Retina (tissue), 1 donor: ENCODE results near the gene PLA2G7.

ENCODE experiments used
- DNase-seq: peaks from one replicate; pipeline ENCODE4 v3.0.0-alpha.2; 2016

The PLA2G7 gene

GRCh38 chr6:46688117-46688965 lies 46.8 kb downstream of the PLA2G7 start:
- no peak for DNase-seq

GRCh38 chr6:46687619-46688097 lies 47.5 kb downstream of the PLA2G7 start, which contains the start of gene TDRD6:
Gene TDRD6 (plus strand): TSS chr6:46687885. CDS start chr6:46688129, 244 bp downstream.
- no peak for DNase-seq

- no peak for DNase-seq
Observed at GRCh38 chr6:46684771-46685170, 50.4 kb downstream of the PLA2G7 start.

GRCh38 chr6:46677314-46677654 lies 57.9 kb downstream of the PLA2G7 start:
- DNase-seq, result peak; percentile 9

GRCh38 chr6:46676604-46677313 lies 58.4 kb downstream of the PLA2G7 start:
- DNase-seq, result no peak

GRCh38 chr6:46674410-46674809 lies 60.8 kb downstream of the PLA2G7 start:
- DNase-seq, result no peak

- DNase-seq, result no peak
Observed at GRCh38 chr6:46667377-46667776, 67.8 kb downstream of the PLA2G7 start.

GRCh38 chr6:46661483-46661882 lies 73.7 kb downstream of the PLA2G7 start:
- DNase-seq, result no peak

GRCh38 chr6:46657642-46658041 lies 77.5 kb downstream of the PLA2G7 start:
- no peak for DNase-seq

GRCh38 chr6:46655803-46656202 lies 79.4 kb downstream of the PLA2G7 start:
- DNase-seq, result no peak
